CD14-positive monocyte (primary cell): ENCODE results near the gene GCDH. TPM values are rescaled to one million over a fixed set of nuclear protein-coding genes. Genes with fewer than 3 reads are reported as not detected.

Source experiments
- DNase-seq, 3 donors: peaks; one replicate each; pipeline ENCODE4 v3.0.0-alpha.2; 2011 to 2022
- H2AFZ ChIP-seq: 2 replicates; pipeline ENCODE4 v1.6.0; 2012; ENCODE audit warnings: mild to moderate bottlenecking, low read depth, low read length, inconsistent platforms; ENCODE audit not compliant: insufficient read depth, poor library complexity, severe bottlenecking
- H3K27ac ChIP-seq, 2 donors: 1 replicate in 1 of 2; 2 replicates in 1 of 2; pipeline ENCODE4 v1.5.1; 2012 to 2013; ENCODE audit warnings: low read length in 2 of 2, control low read depth in 1 of 2, inconsistent platforms in 1 of 2, low read depth in 1 of 2, mild to moderate bottlenecking in 1 of 2
- H3K27me3 ChIP-seq, 2 donors: one replicate each; pipeline versions ENCODE4 v1.6.0 to v1.6.1; 2011 to 2013; ENCODE audit warnings: low read length in 2 of 2; ENCODE audit not compliant: control insufficient read depth in 2 of 2, insufficient read depth in 2 of 2
- H3K36me3 ChIP-seq, 2 donors: replicated peaks in 1 of 2; 1 replicate in 1 of 2; 2 replicates in 1 of 2; pipeline versions ENCODE4 v1.5.1 to v1.6.1; 2012 to 2013; ENCODE audit warnings: low read length in 2 of 2, control low read depth in 1 of 2, inconsistent platforms in 1 of 2, mild to moderate bottlenecking in 1 of 2; ENCODE audit not compliant: insufficient read depth in 2 of 2, control insufficient read depth in 1 of 2
- H3K4me1 ChIP-seq, 2 donors: 1 replicate in 1 of 2; 2 replicates in 1 of 2; pipeline versions ENCODE4 v1.5.1 to v1.6.1; 2012 to 2013; ENCODE audit warnings: low read length in 2 of 2, control low read depth in 1 of 2, inconsistent platforms in 1 of 2, mild to moderate bottlenecking in 1 of 2, moderate library complexity in 1 of 2; ENCODE audit not compliant: insufficient read depth in 2 of 2, control insufficient read depth in 1 of 2
- H3K4me2 ChIP-seq: replicated peaks from 2 replicates; pipeline ENCODE3; 2012; ENCODE audit warnings: low read length, moderate library complexity, mild to moderate bottlenecking; ENCODE audit not compliant: poor library complexity, severe bottlenecking; ENCODE audit errors: extremely low read depth
- H3K4me3 ChIP-seq, 3 experiments: fragments of 200-600 bp in 1 of 3; sonication (generic) in 1 of 3; replicated peaks in 1 of 3; 1 replicate in 2 of 3; 2 replicates in 1 of 3; pipeline ENCODE4 v1.5.1; 2011 to 2013; ENCODE audit warnings: low read length in 3 of 3, mild to moderate bottlenecking in 3 of 3, control low read depth in 2 of 3, low read depth in 2 of 3, inconsistent platforms in 1 of 3, moderate library complexity in 1 of 3
- H3K79me2 ChIP-seq: 2 replicates; pipeline ENCODE4 v1.6.0; 2012; ENCODE audit warnings: mild to moderate bottlenecking, control low read depth, inconsistent platforms, low read length, moderate library complexity; ENCODE audit not compliant: insufficient read depth
- H3K9ac ChIP-seq: 2 replicates; pipeline ENCODE4 v1.6.0; 2017; ENCODE audit warnings: low read length, mild to moderate bottlenecking; ENCODE audit not compliant: insufficient read depth, poor library complexity, severe bottlenecking
- H3K9me3 ChIP-seq, 2 donors: replicated peaks in 1 of 2; 1 replicate in 1 of 2; 2 replicates in 1 of 2; pipeline versions ENCODE4 v1.5.1 to v1.6.1; 2012 to 2013; ENCODE audit warnings: low read length in 2 of 2, control low read depth in 1 of 2; ENCODE audit not compliant: control insufficient read depth in 1 of 2, insufficient read depth in 1 of 2
- H4K20me1 ChIP-seq: 2 replicates; pipeline ENCODE4 v1.6.0; 2012; ENCODE audit warnings: mild to moderate bottlenecking, low read length, control low read depth, moderate library complexity; ENCODE audit not compliant: insufficient read depth
- H3K27ac Mint-ChIP-seq, 7 donors: one replicate each; pipeline ENCODE4 v1.8.0; 2020; ENCODE audit warnings: mild to moderate bottlenecking in 7 of 7, mixed read lengths in 7 of 7, moderate library complexity in 6 of 7, inconsistent platforms in 2 of 7
- H3K27me3 Mint-ChIP-seq, 3 donors: one replicate each; pipeline ENCODE4 v1.8.0; 2021 to 2022; ENCODE audit warnings: low read depth in 3 of 3, mild to moderate bottlenecking in 3 of 3, mixed read lengths in 3 of 3, moderate library complexity in 3 of 3, inconsistent platforms in 1 of 3
- H3K36me3 Mint-ChIP-seq, 2 donors: one replicate each; pipeline ENCODE4 v1.8.0; 2020; ENCODE audit warnings: mixed read lengths in 2 of 2, inconsistent platforms in 1 of 2, mild to moderate bottlenecking in 1 of 2
- H3K4me1 Mint-ChIP-seq: one replicate; pipeline ENCODE4 v1.8.0; 2020; ENCODE audit warnings: mild to moderate bottlenecking, mixed read lengths
- H3K4me3 Mint-ChIP-seq, 2 donors: one replicate each; pipeline ENCODE4 v1.8.0; 2020; ENCODE audit warnings: mild to moderate bottlenecking in 2 of 2, mixed read lengths in 2 of 2, moderate library complexity in 1 of 2
- H3K9me3 Mint-ChIP-seq, 7 donors: one replicate each; pipeline ENCODE4 v1.8.0; 2020 to 2022; ENCODE audit warnings: mixed read lengths in 7 of 7, mild to moderate bottlenecking in 6 of 7, moderate library complexity in 6 of 7, inconsistent platforms in 2 of 7
- WGBS: methylation state at CpG from one replicate; pipeline ENCODE4 v1.1.5; 2013; ENCODE audit warnings: missing lambda C conversion rate; ENCODE audit not compliant: insufficient coverage; 5-methylcytosine and 5-hydroxymethylcytosine counted together
- intact Hi-C, 2 donors: fragments of 100-400 bp; cut with micrococcal nuclease; formaldehyde crosslinking; loops; one replicate each; pipeline versions ENCODE4 v1.15.0 to v1.15.1; 2023
- polyA plus RNA-seq, 3 donors: library from polyadenylated mRNA; depleted of rRNA in 1 of 3; unstranded in 2 of 3; stranded (reverse) in 1 of 3; fragments of 300-500 nt in 2 of 3; fragments of >200 nt in 1 of 3; fragmentation: Illumina TruSeq in 2 of 3; gene quantifications; 1 replicate in 2 of 3; 2 replicates in 1 of 3; pipeline ENCODE4 v1.2.3, GENCODE V29; 2012 to 2021
- TF ChIP-seq, protein P1 (sequence below): fragments of 200-600 bp; IDR thresholded peaks from one replicate; pipeline ENCODE4 v1.8.0; 2022; ENCODE audit warnings: antibody characterized with exemption, mild to moderate bottlenecking

Gene GCDH
- polyA plus RNA-seq, 3 donors, result 7.3 to 30.5 (median 9.6) TPM

DNA sequence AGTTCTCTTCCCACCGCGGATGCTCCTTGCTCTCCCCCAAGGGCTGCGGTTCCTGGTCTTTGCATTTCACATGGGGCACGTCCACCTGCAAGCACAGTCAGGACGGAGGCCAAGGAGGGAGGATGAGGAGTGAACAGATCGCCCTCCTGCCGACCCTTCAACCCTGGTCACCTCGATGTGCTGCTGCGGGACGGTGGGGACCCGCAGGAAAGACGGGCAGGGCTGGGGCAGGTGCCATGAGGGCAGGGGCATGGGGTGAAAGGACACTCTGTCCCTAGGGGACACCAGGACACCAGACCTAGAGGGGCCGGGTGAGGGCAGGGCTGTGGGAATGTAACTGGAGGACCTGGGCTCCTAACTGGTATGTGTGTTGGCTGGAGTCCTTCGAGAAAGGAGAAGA lies 27.3 kb downstream of the GCDH start:
- peaks cover 10 to 18% of the 10 kb centered on the region in 2 donors for H3K36me3 Mint-ChIP-seq
- 93% methylated on average over 9 of the region's 14 CpGs for WGBS
- TF ChIP-seq, protein P1, sequence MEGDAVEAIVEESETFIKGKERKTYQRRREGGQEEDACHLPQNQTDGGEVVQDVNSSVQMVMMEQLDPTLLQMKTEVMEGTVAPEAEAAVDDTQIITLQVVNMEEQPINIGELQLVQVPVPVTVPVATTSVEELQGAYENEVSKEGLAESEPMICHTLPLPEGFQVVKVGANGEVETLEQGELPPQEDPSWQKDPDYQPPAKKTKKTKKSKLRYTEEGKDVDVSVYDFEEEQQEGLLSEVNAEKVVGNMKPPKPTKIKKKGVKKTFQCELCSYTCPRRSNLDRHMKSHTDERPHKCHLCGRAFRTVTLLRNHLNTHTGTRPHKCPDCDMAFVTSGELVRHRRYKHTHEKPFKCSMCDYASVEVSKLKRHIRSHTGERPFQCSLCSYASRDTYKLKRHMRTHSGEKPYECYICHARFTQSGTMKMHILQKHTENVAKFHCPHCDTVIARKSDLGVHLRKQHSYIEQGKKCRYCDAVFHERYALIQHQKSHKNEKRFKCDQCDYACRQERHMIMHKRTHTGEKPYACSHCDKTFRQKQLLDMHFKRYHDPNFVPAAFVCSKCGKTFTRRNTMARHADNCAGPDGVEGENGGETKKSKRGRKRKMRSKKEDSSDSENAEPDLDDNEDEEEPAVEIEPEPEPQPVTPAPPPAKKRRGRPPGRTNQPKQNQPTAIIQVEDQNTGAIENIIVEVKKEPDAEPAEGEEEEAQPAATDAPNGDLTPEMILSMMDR, result no peak
- H4K20me1 ChIP-seq, result no peaks in the 10 kb centered on the region
- H3K4me1 Mint-ChIP-seq, result peaks cover 26% of the 10 kb centered on the region
- H3K9me3 ChIP-seq, result no peaks in the 10 kb centered on the region
- H3K4me3 Mint-ChIP-seq, result peak overlapping the region; percentile 70 to 73
- H3K9me3 Mint-ChIP-seq, result peaks cover 0 to 4% (median 0%) of the 10 kb centered on the region in 7 donors
- H3K9ac ChIP-seq, result no peak overlapping the region
- H3K27ac Mint-ChIP-seq, result peak overlapping the region in 6 of 7 donors; percentile 28 to 93 (median 88)
- no peak overlapping the region for H3K4me2 ChIP-seq
- peaks cover 0 to 5% (median 0%) of the 10 kb centered on the region in 3 donors for H3K27me3 Mint-ChIP-seq
- H3K36me3 ChIP-seq, result peaks cover 11 to 13% of the 10 kb centered on the region in 2 donors
- no peaks in the 10 kb centered on the region for H3K79me2 ChIP-seq
- H2AFZ ChIP-seq, result no peak overlapping the region
- no peak for DNase-seq
- no peaks in the 10 kb centered on the region for H3K27me3 ChIP-seq
- no peak overlapping the region for H3K27ac ChIP-seq
- peaks cover 26 to 29% of the 10 kb centered on the region in 2 donors for H3K4me1 ChIP-seq
- no peak overlapping the region for H3K4me3 ChIP-seq
- intact Hi-C loops, result no loop called here

DNA sequence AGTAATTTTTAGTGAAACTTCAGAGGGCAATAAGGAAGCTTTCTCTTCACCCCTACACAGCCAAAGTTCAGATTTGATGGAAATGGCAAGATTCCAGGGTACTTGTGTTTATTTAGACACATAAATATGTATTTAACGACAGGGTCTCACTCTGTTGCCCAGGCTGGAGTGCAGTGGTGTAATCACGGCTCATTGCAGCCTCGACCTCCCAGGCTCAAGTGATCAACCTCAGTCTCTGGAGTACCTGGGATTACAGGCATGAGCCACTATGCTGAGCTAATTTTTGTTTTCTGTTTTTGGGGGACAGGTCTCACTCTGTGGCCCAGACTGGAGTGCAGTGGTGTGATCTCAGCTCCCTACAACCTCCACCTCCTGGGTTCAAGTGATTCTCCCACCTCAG lies 30.1 kb downstream of the GCDH start:
- no peak overlapping the region for H3K4me3 Mint-ChIP-seq
- WGBS, result 68% methylated on average over 3 of the region's 3 CpGs
- intact Hi-C loops, result no loop called here

More for the DNA sequence above, 30.1 kb downstream of the GCDH start:
- peaks cover 10 to 14% of the 10 kb centered on the region in 2 donors for H3K4me1 ChIP-seq
- H4K20me1 ChIP-seq, result no peaks in the 10 kb centered on the region
- peaks cover 32 to 46% of the 10 kb centered on the region in 2 donors for H3K36me3 Mint-ChIP-seq
- H3K36me3 ChIP-seq, result peaks cover 30 to 41% of the 10 kb centered on the region in 2 donors
- TF ChIP-seq, protein P1, result no peak
- H3K4me1 Mint-ChIP-seq, result peaks cover 11% of the 10 kb centered on the region
- no peaks in the 10 kb centered on the region for H3K79me2 ChIP-seq
- H3K27ac ChIP-seq, result no peak overlapping the region
- peaks cover 0 to 3% (median 0%) of the 10 kb centered on the region in 3 donors for H3K27me3 Mint-ChIP-seq
- no peak overlapping the region for H3K4me2 ChIP-seq
- H3K9me3 Mint-ChIP-seq, result peaks cover 0 to 4% (median 0%) of the 10 kb centered on the region in 7 donors
- H3K9ac ChIP-seq, result no peak overlapping the region
- H3K27ac Mint-ChIP-seq, result peak overlapping the region in 5 of 7 donors; percentile 10 to 82 (median 54)
- no peak for DNase-seq
- H3K27me3 ChIP-seq, result no peaks in the 10 kb centered on the region
- no peak overlapping the region for H3K4me3 ChIP-seq
- no peaks in the 10 kb centered on the region for H3K9me3 ChIP-seq
- H2AFZ ChIP-seq, result no peak overlapping the region
